A375 (cell line): ENCODE data around the gene PCDH9. TPM values are rescaled to one million over a fixed set of nuclear protein-coding genes. Genes with fewer than 3 reads are reported as not detected.

Source experiments
- small RNA-seq: library from RNA; depleted of rRNA; stranded (forward); fragments of <200 nt; gene quantifications from one replicate; pipeline ENCODE3, GENCODE V24; 2014
- total RNA-seq: library from RNA; depleted of rRNA; stranded (reverse); fragments of >200 nt; shearing (Covaris generic); gene quantifications from 2 replicates; pipeline ENCODE4 v1.2.3, GENCODE V29; 2014; rRNA removed

PCDH9 gene
- total RNA-seq = 2.9 and 4.8 TPM in 2 replicates

GRCh38 chr13:67229481-67230403 lies at the start of gene PCDH9:
PCDH9 (minus strand) TSS chr13:67230336; CDS start chr13:67228440, 1,896 bp downstream.

Small RNA genes lying within 50 kb of the gene (small RNA-seq; reads per million reads assigned to genes)
- not detected for gene RNU7-87P
